CD4-positive, alpha-beta T cell treated with Interleukin-12 subunit alpha and Interleukin-12 subunit beta, for 1 hour (primary cell): Measurements from ENCODE around the gene ATE1.
"Not testable (repeated sequence)": the region's sequence is repeated elsewhere in the genome, so short reads cannot be mapped to it uniquely, and the experiment has no call there.

Experiments
- DNase-seq: peaks from one replicate; pipeline ENCODE4 v3.0.0-alpha.2; 2020

ATE1 gene

GRCh38 chr10:121927841-121928527 is at the start of gene ATE1:
Gene ATE1 (minus strand): TSS chr10:121928031. CDS start chr10:121927949, 82 bp downstream.
- DNase-seq: peak; percentile 86

- no peak for DNase-seq
These were observed 48.8 kb upstream of the ATE1 start for GRCh38 chr10:121976607-121977006.

- DNase-seq: no peak
These were observed 47.7 kb upstream of the ATE1 start for GRCh38 chr10:121975295-121976086.

GRCh38 chr10:121974535-121975294 is 46.9 kb upstream of the ATE1 start, which contains the start of gene NSMCE4A:
Gene NSMCE4A (minus strand): TSS chr10:121975217. CDS start chr10:121975165, 52 bp downstream.
- DNase-seq: peak; percentile 76

GRCh38 chr10:121974019-121974534 is 46.2 kb upstream of the ATE1 start:
- peak; percentile 27 for DNase-seq

GRCh38 chr10:121969086-121969485 is 41.3 kb upstream of the ATE1 start:
- DNase-seq: not testable (repeated sequence)

- DNase-seq: no peak
These were observed 38.2 kb upstream of the ATE1 start for GRCh38 chr10:121965996-121966395.

GRCh38 chr10:121961456-121961855 is 33.6 kb upstream of the ATE1 start:
- DNase-seq: no peak

- DNase-seq: no peak
These were observed 31.8 kb upstream of the ATE1 start for GRCh38 chr10:121959671-121960070.

- DNase-seq: no peak
These were observed 28.6 kb upstream of the ATE1 start for GRCh38 chr10:121956111-121957061.

GRCh38 chr10:121952226-121952625 is 24.4 kb upstream of the ATE1 start:
- DNase-seq: no peak

GRCh38 chr10:121949451-121949850 is 21.6 kb upstream of the ATE1 start:
- no peak for DNase-seq

- no peak for DNase-seq
These were observed 21.2 kb upstream of the ATE1 start for GRCh38 chr10:121949049-121949448.

GRCh38 chr10:121947343-121948330 is 19.8 kb upstream of the ATE1 start:
- DNase-seq: no peak

GRCh38 chr10:121942749-121943416 is 15.1 kb upstream of the ATE1 start:
- no peak for DNase-seq

GRCh38 chr10:121941532-121941931 is 13.7 kb upstream of the ATE1 start:
- DNase-seq: no peak

GRCh38 chr10:121936295-121936694 is 8.5 kb upstream of the ATE1 start:
- DNase-seq: no peak

GRCh38 chr10:121935702-121936101 is 7.9 kb upstream of the ATE1 start:
- no peak for DNase-seq

- DNase-seq: not testable (repeated sequence)
These were observed 2.6 kb upstream of the ATE1 start for GRCh38 chr10:121930268-121931085.
